GM20000 (cell line): ENCODE data around the gene KANSL2.
A peak's percentile ranks its signal among the peaks of the same experiment; 100 is the strongest.
"Not testable (repeated sequence)": the region's sequence is repeated elsewhere in the genome, so short reads cannot be mapped to it uniquely, and the experiment has no call there.

Experiments used
- DNase-seq: peaks from one replicate; pipeline ENCODE4 v3.0.0; 2012; ENCODE audit warnings: low spot score
- CTCF ChIP-seq: IDR thresholded peaks from 2 replicates; pipeline ENCODE4 v1.5.1; 2012; ENCODE audit warnings: mild to moderate bottlenecking, control low read depth; ENCODE audit errors: extremely low read depth, missing control alignments

The KANSL2 gene

GRCh38 chr12:48681710-48682532 lies at the start of gene KANSL2:
KANSL2 (minus strand) TSS chr12:48682238; CDS start chr12:48681632, 606 bp downstream.
- no peak for TF ChIP-seq CTCF
- DNase-seq = peak; percentile 96

GRCh38 chr12:48728807-48729206 lies 46.8 kb upstream of the KANSL2 start:
- DNase-seq = no peak
- no peak for TF ChIP-seq CTCF

- DNase-seq = not testable (repeated sequence)
Observed at GRCh38 chr12:48720737-48721136, 38.7 kb upstream of the KANSL2 start.

GRCh38 chr12:48720171-48720570 lies 38.1 kb upstream of the KANSL2 start:
- DNase-seq = not testable (repeated sequence)

GRCh38 chr12:48719002-48719401 lies 37.0 kb upstream of the KANSL2 start:
- not testable (repeated sequence) for DNase-seq

- TF ChIP-seq CTCF = no peak
- peak; percentile 55 for DNase-seq
Observed at GRCh38 chr12:48717252-48717695, 35.2 kb upstream of the KANSL2 start.

- TF ChIP-seq CTCF = no peak
- peak; percentile 97 for DNase-seq
Observed at GRCh38 chr12:48716493-48717251, 34.6 kb upstream of the KANSL2 start, which contains the start of gene CCNT1. CCNT1 (minus strand) TSS chr12:48716707; CDS start chr12:48716675, 32 bp downstream.

GRCh38 chr12:48716168-48716492 lies 34.1 kb upstream of the KANSL2 start:
- DNase-seq = no peak
- TF ChIP-seq CTCF = no peak

- TF ChIP-seq CTCF = no peak
- no peak for DNase-seq
Observed at GRCh38 chr12:48712209-48712608, 30.2 kb upstream of the KANSL2 start.

- not testable (repeated sequence) for DNase-seq
Observed at GRCh38 chr12:48698822-48699221, 16.8 kb upstream of the KANSL2 start.
